HS-27A (cell line): ENCODE measurements around the gene TMEM72.

Experiments used
- DNase-seq: peaks from one replicate; pipeline ENCODE4 v3.0.0-alpha.2; 2012; ENCODE audit warnings: low read depth, missing footprints

TMEM72 gene

DNA sequence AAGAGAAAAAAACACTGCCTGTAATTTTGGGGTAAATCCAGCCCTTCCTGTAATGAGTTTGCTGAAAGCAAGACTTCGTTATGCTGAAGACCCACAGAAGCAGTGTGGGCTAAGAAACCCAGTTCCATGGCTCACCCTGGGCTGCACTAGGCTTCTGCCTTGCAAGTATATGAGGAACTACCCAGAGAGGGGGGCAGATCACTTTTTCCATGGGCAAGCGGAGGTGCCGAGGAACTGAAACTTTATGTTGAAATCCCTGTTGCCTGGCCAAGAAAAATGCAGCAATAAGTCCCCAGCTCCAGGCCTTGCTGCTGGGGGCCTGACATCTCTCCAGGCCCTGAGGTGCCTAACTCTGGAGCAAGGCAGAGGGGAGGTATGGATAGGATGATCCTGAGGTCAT is 57.0 kb downstream of the TMEM72 start:
- no peak for DNase-seq

- DNase-seq, result no peak
These were observed 57.6 kb downstream of the TMEM72 start for GRCh38 chr10:44968500-44969400.

DNA sequence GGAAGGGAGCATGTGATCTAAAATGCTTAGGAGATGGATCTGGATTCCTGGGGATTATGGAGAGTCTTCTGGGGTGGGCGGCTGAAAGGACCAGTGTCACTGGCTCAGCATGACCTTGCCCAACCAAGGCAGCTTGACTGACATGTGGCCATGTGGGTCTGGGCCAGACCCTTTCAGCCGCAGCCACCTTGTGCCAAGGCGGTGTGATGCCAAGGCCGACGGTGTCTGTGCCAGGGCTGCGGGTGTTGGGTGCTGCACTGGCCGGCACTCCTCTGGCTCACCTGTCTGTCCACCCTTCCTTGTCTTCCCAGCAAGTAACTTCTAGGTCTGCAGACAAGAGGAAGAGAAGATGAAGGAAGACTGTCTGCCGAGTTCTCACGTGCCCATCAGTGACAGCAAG is 58.7 kb downstream of the TMEM72 start:
- no peak for DNase-seq

- DNase-seq, result no peak
These were observed 59.8 kb downstream of the TMEM72 start for GRCh38 chr10:44970812-44971395.

GRCh38 chr10:44971434-44971833 is 60.3 kb downstream of the TMEM72 start:
- DNase-seq, result no peak

GRCh38 chr10:44971935-44972757 is 61.0 kb downstream of the TMEM72 start:
- DNase-seq, result no peak

DNA sequence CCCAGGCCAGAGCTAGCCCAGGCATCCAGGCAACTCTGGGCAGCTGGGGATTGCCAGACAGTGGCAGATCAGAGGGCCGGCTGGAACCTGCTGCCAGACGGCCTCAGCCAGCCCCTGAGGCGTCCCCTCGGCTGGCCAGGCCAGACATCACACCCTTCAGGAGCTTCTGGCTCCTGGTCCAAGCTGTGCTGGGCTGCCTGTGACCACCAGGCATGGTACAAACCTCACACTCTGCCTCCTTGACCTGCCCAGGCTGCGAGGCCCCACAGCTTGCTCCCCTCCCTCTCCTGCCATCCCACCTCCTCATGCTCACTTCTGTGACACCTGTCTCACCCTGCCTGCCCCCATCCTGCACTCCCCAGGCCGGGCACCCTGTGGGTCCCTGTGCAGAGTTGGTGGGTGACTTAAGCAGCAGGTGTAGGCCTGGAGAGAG is 61.8 kb downstream of the TMEM72 start:
- no peak for DNase-seq

DNA sequence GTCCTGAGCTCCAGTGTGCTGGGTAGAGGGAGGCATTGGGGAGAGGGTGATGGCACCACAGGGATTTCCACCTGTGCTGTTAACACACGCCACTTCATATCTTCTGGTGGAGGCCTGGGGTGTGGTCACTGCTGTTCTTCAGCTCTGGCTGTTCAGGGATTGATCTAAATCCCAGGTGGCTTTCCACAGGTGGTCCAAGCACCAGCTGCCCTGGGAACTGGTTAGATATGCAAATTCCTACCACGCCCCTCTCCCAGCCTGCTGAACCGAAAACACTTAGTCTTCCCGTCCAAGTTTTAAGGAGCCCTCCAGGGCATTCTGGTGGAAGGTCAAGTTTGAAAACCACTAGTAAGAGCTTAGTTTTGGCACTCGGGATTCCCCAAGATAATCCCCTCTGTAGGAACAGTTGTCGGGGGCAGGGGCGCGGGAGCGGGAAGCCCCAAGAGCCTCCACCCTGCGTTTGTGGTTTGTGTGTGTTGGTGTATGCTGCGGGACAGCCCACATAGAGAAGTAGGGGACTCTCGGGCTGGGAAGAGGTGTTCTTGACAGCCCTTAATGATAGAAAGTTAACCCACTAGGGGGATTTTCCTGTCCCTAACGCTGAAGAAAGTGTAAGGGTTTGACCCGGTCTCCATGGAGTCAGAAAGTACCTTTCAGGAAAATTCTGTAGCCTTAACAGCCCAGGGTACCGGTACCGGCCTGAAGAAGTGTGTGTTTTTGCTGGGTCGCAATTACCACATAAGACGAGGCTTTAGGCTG is 62.4 kb downstream of the TMEM72 start:
- DNase-seq, result no peak

GRCh38 chr10:44974082-44974627 is 63.0 kb downstream of the TMEM72 start:
- no peak for DNase-seq

DNA sequence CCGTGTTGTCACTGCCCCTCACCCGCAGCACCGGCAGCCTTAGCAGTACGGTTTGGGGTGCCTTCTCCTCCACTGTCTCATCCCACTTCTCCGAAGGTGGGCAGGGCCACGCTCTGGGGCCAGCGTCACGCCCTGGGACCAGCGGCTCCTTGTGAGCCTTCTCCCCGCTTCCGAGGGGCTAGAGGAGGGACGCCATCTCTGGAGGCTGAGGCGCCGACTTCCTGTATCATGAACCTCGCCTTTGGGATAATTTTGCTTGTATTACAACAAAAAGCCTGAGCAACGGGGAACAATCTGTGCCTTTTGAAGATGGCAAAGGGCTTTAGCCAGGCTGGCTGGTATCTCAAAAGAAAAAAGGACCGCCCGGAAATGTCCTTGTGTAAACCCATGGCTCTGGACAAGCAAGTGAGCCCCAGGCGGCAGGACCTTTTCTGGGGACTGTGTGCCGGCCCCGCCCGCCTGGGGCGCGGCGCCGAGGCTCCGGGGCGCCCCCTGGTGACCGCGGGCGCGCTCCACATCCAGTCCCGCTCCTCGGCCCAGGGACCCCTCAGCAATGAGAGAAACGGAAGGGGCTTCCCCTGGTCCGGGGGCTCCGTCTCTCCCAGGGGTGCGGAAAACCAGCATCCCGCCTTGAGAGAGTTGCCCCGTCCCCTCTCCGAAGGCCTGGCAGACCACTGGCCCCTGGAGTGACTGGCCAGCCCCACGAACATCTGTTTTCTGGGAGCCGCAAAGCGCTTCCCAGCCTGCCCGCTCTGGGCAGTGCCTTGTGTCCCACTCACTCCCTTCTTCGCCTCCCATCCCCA is 63.7 kb downstream of the TMEM72 start:
- DNase-seq, result no peak

- DNase-seq, result no peak
These were observed 64.5 kb downstream of the TMEM72 start for GRCh38 chr10:44975431-44976331.

DNA sequence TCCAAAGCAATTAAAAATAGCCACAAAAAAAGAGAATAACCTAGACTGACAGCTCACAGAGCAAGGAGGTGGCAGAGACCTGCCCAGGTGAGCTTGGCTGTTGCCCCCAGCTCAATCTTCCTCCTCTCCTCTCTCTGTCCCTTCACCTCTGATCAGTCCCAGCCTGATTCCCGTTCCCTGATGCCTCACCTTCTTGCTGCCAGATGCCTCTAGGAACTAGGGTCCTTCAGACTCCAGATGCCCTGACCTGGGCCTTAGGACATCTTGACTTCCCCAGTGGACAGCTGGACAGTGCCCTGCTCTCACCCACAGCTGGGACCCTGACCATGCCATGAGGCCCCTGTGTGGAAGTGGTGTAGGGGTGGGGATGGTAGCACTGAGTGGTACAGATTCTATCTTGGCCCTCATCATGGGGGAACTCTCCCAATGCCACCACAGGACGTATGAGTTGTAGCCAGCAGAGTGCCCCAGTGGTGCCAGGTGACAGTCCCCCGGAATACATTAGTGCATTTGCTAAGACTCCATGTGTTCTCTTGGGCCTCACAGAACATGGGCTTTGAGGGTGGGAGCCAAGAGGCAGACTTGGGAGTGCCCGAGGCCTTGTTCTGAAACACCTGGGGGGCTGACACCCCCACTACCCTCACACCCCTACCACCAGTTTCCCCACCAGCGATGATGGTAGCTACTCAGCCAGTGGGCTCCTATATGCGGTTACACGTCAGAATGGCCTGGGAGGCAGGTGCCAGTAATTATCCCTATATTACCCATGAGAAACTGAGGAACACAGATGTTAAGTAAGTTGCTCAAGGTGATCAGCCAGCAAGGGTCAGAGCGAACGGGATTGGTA is 65.4 kb downstream of the TMEM72 start:
- DNase-seq, result no peak

GRCh38 chr10:44977287-44978212 is 66.4 kb downstream of the TMEM72 start:
- DNase-seq, result no peak

GRCh38 chr10:44978213-44978569 is 67.1 kb downstream of the TMEM72 start:
- DNase-seq, result no peak

DNA sequence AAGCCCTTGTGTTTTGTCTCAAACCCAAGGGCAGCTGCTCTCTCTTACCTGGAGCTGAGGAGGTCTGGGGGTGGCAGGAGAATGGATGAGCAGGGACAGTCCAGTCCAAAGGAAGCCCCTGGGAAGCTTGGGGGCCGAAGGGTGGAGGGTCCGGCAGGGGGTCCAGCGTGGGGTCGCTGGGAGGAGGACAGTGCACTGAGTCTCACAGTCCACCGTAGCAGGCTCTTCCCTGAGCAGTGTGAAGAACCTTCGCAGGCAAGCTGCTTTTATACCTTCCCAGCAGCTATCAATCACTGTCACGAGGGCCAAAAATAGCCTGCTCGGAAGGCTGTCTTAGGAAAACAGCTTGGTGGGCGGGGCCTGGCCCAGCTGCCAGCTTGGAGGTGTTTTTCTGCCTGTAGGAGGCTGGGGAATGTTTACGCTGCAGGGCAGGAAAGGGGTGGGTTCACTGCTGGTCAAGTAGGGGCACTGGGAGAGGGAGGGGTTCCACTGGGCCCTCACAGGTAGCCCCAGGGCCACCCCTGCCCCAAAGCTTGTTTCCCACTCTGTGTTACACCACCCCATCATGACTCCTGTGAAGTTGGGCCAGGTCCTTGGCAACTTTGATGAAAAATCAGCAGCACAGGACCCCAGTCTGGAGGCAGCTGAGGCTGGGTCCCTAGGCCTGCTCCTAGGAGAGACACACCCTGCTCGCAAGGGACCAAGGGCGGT is 67.6 kb downstream of the TMEM72 start, which contains the start of gene DEPP1:
Gene DEPP1 (minus strand): TSS at position 240 of the 711 bp plus-strand sequence. CDS start 779 bp downstream, outside the sequence.
- no peak for DNase-seq

DNA sequence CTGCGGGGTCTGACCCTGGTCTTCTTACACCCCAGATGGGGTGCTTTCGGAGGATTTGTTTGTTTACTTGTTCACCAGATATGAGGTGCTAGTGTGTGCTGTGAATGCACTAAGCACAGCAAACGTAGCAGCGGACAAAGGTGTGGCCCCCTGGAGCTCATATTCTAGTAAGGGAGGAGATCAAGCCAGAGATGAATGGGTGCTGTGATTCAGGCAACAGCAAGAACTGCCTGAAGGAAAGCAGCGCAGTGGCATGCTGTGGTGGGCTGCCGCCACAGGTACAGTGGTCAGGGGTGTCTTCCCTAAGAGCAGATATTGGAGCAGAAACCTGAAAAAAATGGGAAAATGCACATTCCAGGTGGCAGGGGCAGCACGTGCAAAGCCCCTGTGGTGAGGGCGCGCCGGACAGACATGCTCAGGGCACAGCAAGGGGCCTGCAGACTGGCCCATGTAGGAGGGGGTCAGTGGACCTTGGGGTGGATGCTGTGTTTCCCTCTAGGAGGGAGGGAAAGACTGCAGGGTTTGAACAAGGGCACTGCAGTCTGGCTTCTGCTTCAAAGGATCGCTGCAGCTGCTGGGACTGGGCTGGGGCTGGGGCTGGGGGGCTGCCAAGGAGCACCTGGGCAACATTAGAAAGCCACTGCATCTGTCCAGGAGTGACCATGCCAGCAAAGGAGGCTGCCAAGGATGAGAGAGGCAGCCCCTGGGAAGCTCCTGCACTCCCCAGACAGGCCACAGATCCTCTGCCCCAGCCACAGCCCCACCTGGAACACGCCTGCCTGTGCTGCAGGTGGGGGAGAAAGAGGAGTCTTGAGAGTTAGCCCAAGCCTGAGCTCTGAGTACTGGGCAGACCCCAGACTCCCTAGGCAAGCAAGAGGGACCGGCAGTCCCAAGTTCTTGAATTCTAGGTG is 68.4 kb downstream of the TMEM72 start:
- DNase-seq, result no peak
